Measurements from ENCODE around the gene LAYN.

Gene LAYN

GRCh38 chr11:111606986-111607385 is 66.5 kb downstream of the LAYN start:
- TF ChIP-seq CTCF (IDR thresholded peaks at IDR 0.05; ENCODE audit: borderline replicate concordance, control extremely low read depth, extremely low read depth, insufficient read depth, missing control alignments), result no peak
- in situ Hi-C loops (cut with MboI; ENCODE audit: low sequenced_read_pairs, unreplicated experiment), result loop anchor here (10.0 kb wide), 1 partner anchor 158 kb away; the partner anchor contains the start of gene PPP2R1B
- DNase-seq (ENCODE audit: low spot score), result no peak

- no peak for TF ChIP-seq CTCF (IDR thresholded peaks at IDR 0.05; ENCODE audit: borderline replicate concordance, control extremely low read depth, extremely low read depth, insufficient read depth, missing control alignments)
- in situ Hi-C loops (cut with MboI; ENCODE audit: low sequenced_read_pairs, unreplicated experiment), result loop anchor here (10.0 kb wide), 1 partner anchor 157 kb away; the partner anchor contains the start of gene PPP2R1B
- DNase-seq (ENCODE audit: low spot score), result no peak
Measured at GRCh38 chr11:111607751-111608150, 67.2 kb downstream of the LAYN start.
